Stimulated activated CD8-positive, alpha-beta memory T cell treated with anti-CD3 and anti-CD28 coated beads, Interleukin-15, amount 100 ng/mL, for 1 hour (primary cell): ENCODE results near the gene TOP3A.
"Not testable (repeated sequence)": the region's sequence is repeated elsewhere in the genome, so short reads cannot be mapped to it uniquely, and the experiment has no call there.

Experiments
- DNase-seq: peaks from one replicate; pipeline ENCODE4 v3.0.0-alpha.2; 2020; ENCODE audit warnings: low read depth

The TOP3A gene

DNA sequence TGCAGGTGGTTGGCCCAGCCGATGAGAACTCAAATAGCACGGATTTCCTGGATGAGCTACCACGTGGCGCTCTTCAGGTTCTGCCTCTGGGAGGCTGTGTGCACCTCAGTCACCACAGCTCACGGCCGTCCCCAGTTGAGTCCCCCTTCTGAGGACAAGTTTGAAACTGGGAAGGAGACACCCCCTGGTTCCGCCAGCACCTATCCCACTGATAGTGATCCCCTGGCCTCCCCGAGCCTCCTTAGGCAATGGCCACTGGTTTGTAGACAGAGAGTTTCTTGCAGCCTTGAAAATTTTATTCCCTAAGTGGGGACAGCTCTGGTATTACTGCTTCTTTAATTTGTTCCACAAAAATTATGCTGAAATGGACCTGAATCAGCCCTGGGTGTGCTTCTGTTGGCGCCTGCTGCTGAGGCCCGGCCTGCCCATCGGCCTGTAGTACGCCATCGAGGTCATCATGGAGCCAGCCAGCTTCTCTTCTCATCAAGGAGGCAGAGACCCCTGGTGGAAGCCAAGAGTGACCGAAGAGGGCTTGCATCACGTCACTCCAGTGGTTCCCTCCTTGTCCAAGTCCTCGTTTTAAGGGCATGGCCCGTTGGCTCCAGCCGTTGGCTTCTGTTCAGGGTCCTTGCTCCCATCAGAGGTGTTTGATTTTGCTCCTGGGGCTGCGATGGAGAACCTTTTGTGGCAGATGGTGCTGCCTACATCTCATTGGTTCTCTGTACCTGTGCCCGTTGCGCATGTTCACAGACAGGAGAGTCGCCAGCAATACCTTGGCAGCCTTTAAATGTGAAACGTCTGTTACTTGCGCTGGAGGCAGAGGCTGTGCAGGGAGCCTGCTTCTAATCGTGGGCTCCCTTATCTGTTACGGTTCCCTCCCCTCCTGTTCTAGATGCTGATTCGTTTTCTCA is 9.6 kb upstream of the TOP3A start:
- no peak for DNase-seq

DNA sequence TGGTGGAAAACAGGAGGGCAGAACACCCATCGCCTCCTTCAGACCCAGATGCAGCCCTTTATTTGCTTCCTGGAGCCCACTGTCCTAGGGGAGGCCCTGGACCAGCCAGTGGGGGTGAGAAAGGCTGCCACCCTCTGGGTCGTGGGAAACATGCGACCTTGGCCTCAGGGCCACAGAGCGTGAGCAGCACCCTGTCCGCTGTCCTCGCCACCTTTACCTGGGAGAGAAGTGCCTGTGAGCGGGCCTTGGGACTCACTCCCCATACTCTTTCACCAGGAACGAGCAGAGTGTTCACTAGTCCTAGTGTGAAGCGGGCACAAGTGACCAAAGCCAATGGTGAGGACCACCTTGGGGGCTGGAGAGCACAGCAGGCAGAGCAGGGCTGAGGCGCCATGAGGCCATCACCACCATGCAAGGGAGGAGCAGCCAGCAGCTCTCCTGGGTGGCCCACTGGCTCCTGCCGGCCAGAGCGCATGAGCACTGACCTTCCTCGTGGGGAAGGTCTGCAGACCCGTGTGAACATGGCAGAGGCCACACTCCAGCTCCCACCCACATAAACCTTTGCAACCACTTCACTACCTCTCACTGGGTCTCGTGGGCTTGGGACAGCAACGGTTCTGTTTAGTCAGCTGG is 8.8 kb upstream of the TOP3A start:
- no peak for DNase-seq

DNA sequence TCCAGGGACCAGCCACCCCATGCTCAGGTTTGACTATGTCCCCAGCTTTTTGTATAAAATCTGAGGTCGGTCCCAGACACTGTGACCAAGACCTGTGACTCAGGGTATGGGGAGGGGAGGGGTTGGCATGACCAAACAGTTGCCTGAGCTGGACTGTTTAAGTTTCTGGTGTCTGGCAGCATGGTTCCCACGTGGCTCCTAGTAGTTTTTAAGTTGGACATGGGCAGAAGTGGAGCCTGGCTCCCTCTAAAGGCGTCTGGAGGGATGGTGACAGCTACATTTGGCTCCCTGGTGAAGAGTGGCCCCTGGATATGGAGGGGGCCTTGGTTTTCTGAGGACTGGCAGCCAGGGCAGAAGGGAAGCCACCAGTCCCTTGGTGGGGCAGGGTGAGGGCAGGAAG is 8.2 kb upstream of the TOP3A start:
- no peak for DNase-seq

DNA sequence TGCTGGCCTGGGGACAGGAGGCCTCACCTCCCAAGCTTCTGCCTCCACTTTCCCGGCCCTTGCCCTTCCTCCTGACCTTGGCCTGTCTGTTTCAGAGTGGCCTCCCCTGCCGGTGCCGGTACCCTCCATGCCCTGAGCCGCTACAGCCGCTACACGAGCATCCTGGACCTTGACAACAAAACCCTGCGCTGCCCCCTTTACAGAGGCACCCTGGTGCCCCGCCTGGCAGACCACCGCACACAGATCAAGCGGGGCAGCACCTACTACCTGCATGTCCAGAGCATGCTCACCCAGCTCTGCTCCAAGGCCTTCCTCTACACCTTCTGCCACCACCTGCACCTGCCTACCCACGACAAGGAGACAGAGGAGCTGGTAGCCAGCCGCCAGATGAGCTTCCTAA is 7.7 kb upstream of the TOP3A start:
- DNase-seq: no peak

DNA sequence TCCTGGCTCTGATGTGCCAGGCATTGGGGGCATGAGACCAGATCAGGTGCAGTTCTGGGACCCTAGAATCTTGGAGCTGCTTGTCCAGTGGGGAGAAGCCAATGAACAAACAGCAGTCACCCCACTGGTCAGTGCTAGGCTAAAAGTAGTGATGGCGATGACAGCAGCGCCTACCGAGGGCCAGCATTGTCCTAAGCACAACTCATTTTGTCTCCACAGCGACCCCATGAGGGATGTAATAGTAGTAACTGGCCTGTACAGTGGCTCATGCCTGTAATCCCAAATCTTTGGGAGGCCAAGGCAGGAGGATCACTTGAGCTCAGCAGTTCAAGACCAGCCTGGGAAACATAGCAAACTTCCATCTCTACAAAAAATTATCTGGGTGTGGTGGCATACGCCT is 6.5 kb upstream of the TOP3A start:
- DNase-seq: no peak

DNA sequence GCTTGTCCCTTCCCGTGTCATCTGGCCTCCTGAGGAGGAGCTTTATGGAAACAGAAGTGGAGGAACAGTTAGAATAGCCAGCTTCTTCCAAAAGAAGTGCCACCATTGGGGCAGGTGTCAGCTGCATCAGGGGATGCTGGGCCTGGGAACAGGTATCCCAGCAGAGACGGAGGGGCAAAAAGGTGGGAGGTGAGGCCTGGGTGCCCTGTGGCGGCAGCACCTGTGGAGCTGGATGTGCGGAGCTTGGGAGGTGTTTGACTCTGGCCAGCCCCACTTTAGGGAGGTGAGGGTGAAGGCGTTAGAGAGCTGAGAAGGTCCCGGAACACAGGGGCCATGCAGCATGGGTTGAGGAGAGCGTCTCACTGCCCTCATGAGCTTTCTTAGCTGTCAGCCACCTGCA is 5.5 kb upstream of the TOP3A start:
- no peak for DNase-seq

DNA sequence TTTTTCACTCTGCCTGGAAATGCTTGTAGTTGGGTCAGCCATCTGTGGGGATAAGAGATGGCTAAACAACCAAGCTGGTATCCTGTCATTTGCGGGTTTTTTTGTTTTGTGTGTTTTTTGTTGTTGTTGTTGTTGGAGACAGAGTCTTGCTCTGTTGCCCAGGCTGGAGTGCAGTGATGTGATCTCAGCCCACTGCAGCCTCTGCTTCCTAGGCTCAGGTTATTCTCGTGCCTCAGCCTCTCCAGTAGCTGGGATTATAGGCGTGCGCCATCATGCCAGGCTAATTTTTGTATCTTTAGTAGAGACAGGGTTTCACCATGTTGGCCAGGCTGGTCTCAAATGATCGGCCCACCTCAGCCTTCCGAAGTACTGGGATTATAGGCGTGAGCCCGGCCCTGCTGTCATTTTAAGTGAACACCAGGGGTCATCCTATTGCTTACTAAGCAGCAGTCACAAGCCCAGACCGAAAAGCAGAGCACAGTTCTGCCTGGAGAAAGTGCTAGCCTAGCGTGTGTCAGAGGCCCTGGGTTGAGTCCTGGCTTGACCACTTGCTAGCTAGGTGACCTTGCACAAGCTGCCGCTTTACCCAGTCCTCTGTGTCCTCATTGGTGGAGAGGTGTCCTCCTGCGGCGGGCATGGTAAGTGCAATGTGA is 4.9 kb upstream of the TOP3A start:
- no peak for DNase-seq

DNA sequence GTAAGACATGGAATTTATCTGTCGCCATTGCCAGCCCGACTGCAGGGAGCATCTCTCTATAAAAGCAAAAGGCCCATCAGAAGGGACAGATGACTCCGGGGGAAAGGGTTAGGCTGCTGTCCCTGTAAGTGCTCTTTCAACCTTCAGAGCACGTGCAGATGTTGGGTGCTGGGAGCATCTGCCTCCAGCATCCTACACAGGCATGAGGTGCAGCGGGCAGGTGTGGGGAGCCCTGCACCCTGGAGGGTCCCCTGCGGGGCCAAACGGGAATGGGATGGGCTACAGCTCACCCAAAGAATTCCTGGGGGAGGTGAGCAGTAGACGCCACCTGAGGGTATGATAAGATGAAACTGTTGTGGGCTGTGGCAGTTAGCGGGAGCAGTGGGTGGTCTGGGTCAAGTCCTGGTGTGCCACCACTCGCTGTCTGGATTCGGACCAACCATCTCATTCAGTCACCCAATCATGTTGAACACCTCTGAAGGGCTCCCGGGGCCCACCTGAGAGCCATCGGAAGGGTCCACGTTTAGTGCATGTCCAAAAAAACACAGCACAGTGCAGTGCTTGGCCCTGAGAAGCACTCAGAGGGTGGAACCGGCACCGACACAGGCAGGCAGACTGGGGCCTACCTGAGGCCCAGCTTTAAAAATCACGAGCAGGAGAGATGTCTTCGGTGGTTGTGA is 4.1 kb upstream of the TOP3A start:
- no peak for DNase-seq

DNA sequence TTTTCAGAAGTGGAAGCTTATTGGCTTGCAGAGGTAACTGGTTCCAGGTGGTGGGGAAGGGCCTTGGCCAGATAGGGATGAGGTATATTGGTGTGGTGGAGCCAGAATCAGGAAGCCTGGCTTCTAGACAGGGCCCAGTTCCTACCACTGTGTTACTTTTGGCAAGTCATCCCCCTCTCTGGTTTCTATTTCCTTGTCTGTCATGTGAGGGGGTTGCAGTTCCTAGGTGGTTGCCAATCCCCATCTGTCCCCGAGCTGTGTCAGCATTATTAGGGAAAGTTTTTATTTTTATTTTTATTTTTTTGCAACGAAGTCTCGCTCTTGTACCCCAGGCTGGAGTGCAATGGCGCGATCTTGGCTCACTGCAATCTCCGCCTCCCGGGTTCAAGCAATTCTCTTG is 3.3 kb upstream of the TOP3A start:
- DNase-seq: no peak

DNA sequence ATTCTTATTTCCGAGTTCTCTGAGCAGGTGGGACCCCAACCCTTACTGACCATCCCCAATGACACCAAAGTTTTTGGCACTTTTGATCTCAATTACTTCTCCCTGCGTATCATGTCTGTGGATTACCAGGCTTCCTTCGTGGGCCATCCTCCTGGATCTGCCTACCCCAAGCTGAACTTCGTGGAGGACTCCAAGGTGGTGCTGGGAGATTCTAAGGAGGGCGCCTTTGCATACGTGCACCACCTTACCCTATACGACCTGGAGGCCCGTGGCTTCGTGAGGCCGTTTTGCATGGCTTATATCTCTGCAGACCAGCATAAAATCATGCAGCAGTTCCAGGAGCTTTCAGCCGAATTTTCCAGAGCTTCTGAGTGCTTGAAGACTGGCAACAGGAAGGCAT is 1.2 kb upstream of the TOP3A start:
- no peak for DNase-seq

DNA sequence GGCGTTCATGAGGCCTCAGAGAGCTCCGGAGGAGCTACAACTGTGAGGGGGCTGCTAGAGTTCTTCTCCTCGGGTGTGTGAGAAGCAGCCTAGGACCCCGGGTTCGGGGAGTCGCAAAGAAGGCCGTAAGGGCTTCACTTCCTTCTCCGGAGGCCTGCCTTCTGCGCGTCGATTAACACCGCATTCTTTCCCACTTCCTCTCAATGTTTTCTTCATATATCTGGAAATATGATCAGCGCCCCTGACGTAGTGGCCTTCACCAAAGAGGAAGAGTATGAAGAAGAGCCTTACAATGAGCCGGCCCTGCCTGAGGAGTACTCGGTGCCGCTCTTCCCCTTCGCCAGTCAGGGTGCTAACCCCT is 748 bp upstream of the TOP3A start:
- peak; percentile 8 for DNase-seq

DNA sequence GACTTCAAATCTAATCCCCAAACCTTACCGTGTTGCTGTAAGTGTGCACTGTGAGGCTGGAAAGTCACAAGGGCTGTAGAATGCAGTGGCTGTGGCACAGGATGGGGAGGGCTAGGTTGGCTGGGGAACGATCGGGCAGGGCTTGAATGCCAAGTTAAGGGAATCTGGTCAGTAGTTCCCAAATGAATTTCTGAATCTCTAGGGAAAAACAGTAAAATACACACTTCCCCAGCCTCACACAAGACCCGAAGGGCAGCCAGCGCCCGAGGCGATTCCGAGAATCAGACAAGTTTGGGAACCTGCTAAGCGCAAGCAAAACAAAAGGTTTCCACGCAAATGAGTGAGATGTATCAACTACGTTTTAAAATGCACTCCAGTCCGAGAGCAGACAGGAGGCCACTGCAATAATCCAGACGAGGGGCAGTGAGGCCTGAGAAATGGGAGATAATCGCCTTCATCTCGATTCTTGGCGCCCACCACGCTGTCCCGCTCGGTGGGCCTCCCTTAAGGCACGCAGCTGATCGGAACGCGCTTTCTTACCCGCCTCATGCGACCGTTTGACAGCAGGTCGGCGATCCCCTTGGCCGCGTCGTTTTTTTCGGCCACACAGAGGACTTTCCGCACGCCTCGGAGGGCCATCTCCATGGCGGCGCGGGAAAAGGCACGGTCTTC is 599 bp downstream of the TOP3A start:
- DNase-seq: no peak

DNA sequence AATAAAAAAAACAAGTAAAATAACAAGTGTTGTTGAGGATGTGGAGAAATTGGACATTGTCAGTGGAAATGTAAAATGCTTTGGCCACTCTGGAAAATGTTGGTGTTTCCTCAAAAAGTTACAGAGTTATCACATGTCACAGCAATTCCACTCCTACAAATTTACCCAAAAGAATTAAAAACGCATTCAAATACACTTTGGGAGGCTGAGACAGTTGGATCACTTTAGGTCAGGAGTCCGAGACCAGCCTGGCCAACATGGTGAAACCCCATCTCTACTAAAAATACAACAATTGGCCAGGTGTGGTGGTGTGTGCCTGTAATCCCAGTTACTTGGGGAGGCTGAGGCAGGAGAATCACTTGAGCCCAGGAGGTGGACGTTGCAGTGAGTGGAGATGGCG is 5.6 kb downstream of the TOP3A start:
- no peak for DNase-seq

DNA sequence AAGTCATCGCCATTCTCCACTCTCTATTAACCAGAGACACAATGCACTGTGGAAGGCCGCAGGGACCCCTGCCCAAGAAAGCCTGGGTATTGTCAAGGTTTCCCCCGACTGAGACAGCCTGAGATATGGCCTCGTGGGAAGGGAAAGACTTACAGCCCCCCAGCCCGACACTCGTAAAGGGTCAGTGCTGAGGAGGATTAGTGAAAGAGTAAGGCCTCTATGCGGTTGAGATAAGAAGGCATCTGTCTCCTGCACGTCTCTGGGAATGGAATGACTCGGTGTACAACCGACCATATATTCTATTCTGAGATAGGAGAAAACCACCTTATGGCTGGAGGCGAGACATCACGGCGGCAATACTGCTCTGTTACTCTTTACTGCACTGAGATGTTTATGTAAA is 11.6 kb downstream of the TOP3A start:
- DNase-seq: not testable (repeated sequence)

DNA sequence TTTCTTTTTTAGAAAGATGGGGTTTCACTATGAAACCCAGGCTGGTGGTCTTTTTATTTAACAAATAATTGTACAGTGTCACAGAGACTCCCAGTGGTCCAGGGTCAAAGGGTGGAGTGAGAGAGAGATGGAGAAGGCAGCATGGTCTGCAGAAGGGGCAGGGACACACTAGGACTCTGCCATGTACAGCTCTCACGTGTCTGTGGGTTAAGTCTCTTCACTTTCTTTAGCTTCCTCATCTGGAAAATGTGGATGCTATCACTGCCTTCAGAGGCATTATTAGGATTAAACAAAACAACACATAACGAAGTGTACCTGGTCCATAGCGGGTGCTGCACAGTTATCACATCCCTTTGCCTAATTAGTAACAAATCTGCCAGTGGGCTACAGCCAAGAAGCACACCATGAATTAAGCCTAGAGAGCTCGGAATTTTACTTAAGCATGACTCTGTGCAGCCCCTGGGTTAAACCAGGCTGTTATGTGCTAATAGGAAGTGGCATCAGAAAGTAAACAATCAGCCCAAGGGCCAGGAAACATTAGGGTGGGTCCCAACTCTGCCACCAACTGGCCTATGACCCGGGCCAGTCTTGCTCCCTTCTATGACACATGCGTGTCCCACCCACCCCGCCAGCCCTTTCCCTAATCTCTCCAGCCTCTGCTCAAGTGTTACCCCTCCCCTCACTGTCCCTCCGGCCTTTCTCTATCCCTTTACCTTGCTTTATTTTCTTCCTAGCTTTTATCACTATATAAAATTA is 13.9 kb downstream of the TOP3A start:
- no peak for DNase-seq

DNA sequence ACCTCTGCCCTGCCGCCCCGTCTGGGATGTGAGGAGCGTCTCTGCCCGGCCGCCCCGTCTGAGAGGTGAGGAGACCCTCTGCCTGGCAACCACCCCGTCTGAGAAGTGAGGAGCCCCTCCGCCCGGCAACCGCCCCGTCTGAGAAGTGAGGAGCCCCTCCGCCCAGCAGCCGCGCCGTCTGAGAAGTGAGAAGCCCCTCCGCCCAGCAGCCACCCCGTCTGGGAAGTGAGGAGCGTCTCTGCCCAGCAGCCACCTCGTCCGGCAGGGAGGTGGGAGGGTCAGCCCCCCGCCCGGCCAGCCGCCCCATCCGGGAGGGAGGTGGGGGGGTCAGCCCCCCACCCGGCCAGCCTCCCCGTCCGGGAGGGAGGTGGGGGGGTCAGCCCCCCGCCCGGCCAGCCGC is 16.7 kb downstream of the TOP3A start:
- not testable (repeated sequence) for DNase-seq

DNA sequence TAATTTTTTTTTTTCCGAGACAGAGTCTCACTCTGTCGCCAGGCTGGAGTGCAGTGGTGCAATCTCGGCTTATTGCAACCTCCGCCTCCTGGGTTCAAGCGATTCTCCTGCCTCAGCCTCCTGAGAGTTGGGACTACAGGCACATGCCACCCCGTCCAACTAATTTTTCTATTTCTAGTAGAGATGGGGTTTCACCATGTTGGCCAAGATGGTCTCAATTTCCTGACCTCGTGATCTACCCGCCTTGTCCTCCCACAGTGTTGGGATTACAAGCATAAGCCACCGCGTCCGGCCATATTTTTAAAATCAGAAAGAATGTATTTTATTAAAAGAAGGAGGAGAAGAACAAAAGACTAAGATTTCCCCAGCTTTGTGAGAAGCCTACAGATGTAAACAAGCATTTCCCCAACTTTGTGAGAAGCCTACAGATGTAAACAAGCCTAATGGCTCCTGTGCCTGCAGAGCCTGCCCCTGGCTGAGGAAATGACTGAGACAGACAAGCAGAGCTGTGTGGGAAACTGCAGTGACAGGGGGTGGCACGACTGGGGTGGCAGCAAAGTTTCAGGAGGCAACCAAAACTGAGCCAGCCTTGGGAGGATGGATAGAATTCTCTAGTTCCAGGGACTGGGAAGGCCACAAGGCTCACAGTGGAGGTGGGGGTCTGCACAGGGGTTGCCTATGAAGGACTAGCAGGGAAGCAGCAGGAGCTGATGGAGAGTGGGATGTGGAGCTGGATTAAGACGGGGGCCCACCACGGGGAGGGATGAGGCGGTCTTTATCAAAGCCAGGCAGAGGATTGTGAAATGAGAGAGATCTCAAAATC is 22.9 kb downstream of the TOP3A start:
- DNase-seq: no peak

DNA sequence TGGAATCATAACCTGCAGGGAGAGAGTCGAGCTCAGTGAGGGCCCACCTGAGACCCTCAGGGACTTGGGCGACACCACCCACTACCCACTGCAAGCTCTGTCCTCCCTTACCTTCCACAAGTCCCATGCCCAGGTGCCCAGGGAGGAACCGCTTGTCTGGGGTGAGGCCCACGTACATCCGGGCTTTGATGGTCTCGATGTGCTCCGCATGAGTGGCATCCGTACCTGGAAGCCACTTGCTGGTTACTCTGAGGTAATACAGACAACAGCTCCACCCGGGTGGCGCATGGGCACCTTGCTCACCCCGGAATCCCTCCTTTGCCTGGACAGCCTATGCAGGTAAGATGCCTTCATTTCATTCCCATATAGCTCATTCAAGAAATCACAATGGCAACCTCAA is 29.5 kb downstream of the TOP3A start:
- DNase-seq: no peak

DNA sequence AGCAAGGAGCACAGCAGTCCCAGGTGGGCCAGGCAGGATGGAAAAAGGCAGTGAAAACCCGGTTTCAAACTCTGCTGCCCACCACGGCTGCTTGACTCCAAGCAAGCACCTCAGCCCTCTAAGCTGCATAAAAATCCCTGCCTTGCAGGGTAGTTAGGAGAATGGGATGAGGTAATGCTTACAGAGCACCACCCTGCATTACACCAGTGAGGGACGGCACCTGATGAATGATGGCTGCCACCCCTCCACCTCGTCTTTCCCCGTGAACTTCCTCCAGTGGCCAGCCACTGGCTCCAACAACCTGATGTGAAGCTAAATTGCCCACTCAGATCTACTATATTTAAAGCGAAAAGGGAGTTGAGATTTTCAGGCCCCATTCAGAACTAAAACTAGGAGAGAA is 33.0 kb downstream of the TOP3A start:
- no peak for DNase-seq

DNA sequence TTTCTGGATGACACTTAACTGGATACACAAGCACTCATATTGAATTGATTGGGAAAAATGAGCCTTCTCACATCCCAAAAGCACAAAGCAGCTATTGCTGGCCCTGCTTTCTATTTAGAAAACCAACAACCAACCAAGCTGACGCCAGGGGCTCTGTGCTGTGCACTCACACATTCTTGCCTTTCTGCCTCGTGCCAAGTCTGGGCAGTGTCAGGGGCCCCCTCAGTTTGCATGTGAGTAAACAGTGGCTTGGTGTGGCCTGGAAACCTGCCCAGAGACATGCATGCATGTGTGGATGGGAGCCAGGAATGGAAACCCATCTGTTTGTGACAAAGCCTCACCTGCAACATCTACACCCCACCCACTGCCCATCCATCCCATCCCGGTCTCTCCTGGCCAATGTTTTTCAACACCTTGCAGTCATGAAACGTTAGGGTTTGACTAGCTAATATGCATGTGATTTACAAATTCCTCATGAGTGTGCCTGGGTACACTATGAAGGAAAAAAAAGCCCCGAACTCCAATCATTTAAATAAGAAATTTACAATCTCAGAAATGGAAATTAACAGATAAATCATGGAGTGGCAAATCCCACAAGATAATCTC is 33.9 kb downstream of the TOP3A start:
- DNase-seq: no peak
